Activated gamma-delta T cell treated with anti-CD3 and anti-CD28 coated beads, Interleukin-2, amount 50 U/mL, for 16 hours (primary cell): ENCODE measurements around the gene POLR2A.

Experiments used
- DNase-seq: peaks from one replicate; pipeline ENCODE4 v3.0.0-alpha.2; 2020; ENCODE audit warnings: low read depth

POLR2A gene

GRCh38 chr17:7484067-7484918, at the start of gene POLR2A:
POLR2A (plus strand) TSS chr17:7484366.
- peak; percentile 96 for DNase-seq

GRCh38 chr17:7435676-7436555, 48.2 kb upstream of the POLR2A start:
- DNase-seq: peak; percentile 27

GRCh38 chr17:7436556-7437368, 47.4 kb upstream of the POLR2A start:
- DNase-seq: peak; percentile 65

GRCh38 chr17:7437369-7437863, 46.8 kb upstream of the POLR2A start:
- no peak for DNase-seq

- DNase-seq: no peak
Measured at GRCh38 chr17:7437950-7438614, 46.1 kb upstream of the POLR2A start.

GRCh38 chr17:7438656-7439460, 45.3 kb upstream of the POLR2A start:
- no peak for DNase-seq

- DNase-seq: no peak
Measured at GRCh38 chr17:7439462-7440112, 44.6 kb upstream of the POLR2A start, which contains the start of gene FGF11. FGF11 (plus strand) TSS chr17:7439512; CDS start chr17:7439621, 109 bp downstream.

- DNase-seq: no peak
Measured at GRCh38 chr17:7440113-7440833, 43.9 kb upstream of the POLR2A start.

- DNase-seq: no peak
Measured at GRCh38 chr17:7440834-7441195, 43.4 kb upstream of the POLR2A start.

- DNase-seq: no peak
Measured at GRCh38 chr17:7441266-7441665, 42.9 kb upstream of the POLR2A start.

- DNase-seq: no peak
Measured at GRCh38 chr17:7442142-7442541, 42.0 kb upstream of the POLR2A start.

- no peak for DNase-seq
Measured at GRCh38 chr17:7443499-7444485, 40.4 kb upstream of the POLR2A start.

GRCh38 chr17:7444682-7445618, 39.2 kb upstream of the POLR2A start, which contains the start of gene CHRNB1:
CHRNB1 (plus strand) TSS chr17:7445061; CDS start chr17:7445128, 67 bp downstream.
- DNase-seq: no peak

- DNase-seq: no peak
Measured at GRCh38 chr17:7445619-7445968, 38.6 kb upstream of the POLR2A start.

GRCh38 chr17:7448461-7448860, 35.7 kb upstream of the POLR2A start:
- no peak for DNase-seq

- DNase-seq: no peak
Measured at GRCh38 chr17:7459961-7460545, 24.1 kb upstream of the POLR2A start.
